GM21737 (cell line): ENCODE measurements around the gene CCR1.
"Not testable (repeated sequence)": the region's sequence is repeated elsewhere in the genome, so short reads cannot be mapped to it uniquely, and the experiment has no call there.

Source experiments
- ATAC-seq: cut with Tn5 transposase; IDR thresholded peaks from one replicate; pipeline ENCODE4 v1.9.1; 2021; ENCODE audit warnings: mild to moderate bottlenecking, moderate library complexity; ENCODE audit not compliant: unreplicated experiment

The CCR1 gene

GRCh38 chr3:46213201-46213600 lies 5.1 kb upstream of the CCR1 start:
- no peak for ATAC-seq

DNA sequence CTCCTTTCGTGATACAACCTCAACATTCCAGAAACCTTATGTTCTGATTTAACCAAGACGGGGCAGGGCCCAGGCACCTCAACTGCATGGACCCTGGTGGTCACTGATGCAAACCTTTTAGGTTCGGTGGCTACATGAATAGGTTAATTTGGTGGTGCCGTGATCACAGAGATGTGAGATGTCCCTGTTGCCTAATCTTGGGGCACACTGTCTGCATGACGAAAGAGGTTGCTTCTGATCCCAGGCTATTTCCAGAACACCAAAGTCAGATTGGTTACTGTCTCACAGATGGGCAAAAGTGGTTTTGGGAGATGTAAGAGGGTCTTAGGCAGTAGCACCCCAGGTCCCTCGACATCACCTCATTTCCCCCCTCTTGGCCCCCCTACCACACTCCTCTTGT lies 4.0 kb upstream of the CCR1 start:
- no peak for ATAC-seq

GRCh38 chr3:46209746-46210470 lies 1.8 kb upstream of the CCR1 start:
- no peak for ATAC-seq

- ATAC-seq: no peak
Measured at GRCh38 chr3:46209053-46209452, 940 bp upstream of the CCR1 start.

DNA sequence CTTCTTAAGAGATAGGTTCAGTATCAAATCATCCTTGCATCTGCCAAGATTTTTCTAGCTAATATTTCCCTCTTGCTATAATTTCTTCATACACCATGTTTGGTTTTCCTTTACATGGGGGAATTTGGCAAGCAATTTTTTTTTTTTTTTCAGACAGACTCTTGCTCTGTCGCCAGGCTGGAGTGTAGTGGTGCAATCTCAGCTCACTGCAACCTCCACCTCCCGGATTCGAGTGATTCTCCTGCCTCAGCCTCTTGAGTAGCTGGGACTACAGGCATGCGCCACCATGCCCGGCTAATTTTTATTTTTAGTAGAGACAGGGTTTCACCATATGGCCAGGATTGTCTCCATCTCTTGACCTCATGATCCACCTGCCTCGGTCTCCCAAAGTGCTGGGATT lies 599 bp downstream of the CCR1 start:
- ATAC-seq: not testable (repeated sequence)

- ATAC-seq: no peak
Measured at GRCh38 chr3:46206282-46207015, 1.7 kb downstream of the CCR1 start.

DNA sequence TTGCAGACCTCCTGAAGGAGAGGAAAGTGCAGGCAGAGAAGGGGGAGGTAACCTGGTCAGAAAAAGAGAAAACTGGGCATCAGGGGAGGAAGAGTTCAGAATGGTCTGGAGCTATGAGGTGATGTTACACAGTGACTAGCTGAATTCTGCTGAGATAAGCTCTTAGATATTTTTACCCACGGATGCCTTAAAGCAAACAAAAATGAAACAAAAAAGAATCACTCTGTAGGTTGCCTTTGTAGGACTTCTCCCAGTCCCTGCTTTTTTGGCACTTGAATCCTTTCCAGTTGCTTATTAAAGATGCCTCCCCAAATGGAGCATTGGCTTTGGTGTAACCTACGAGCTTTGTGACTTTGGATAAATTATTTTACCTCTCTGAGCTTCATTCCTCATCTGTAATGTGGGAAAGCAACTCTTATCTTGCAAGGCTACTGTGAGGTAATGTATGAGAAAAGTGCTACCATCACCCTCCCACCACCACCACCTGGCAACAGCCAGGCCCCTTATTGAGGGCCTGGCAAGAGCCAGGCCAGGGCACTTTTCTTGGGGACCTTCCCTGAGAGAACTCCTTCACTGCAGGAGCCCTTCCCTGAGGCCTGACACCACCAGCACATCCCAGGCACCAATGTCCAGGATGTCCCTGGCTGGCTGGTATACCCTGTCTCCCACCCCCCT lies 2.7 kb downstream of the CCR1 start:
- ATAC-seq: no peak

- no peak for ATAC-seq
Measured at GRCh38 chr3:46203681-46204080, 4.4 kb downstream of the CCR1 start.

DNA sequence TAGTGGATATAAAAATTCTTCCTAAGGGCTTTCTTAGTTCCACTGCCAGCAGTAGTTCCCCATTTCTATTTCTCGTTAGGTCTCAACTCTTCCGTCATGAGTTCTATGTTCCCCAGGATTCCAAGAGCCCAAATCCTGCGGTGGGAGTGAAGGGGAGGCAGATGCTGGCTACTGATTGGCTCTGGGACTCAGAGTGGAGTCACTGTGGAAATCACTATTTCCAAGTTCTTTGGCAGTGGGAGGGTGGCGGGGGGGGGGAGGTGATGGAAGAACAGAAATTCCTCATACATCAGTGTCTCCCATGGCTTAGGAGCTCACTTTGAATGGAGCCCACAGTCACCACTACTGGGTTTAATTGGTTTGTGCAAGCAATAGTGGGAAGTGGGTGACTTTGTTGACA lies 5.6 kb downstream of the CCR1 start:
- ATAC-seq: no peak

- no peak for ATAC-seq
Measured at GRCh38 chr3:46200790-46201189, 7.3 kb downstream of the CCR1 start.

DNA sequence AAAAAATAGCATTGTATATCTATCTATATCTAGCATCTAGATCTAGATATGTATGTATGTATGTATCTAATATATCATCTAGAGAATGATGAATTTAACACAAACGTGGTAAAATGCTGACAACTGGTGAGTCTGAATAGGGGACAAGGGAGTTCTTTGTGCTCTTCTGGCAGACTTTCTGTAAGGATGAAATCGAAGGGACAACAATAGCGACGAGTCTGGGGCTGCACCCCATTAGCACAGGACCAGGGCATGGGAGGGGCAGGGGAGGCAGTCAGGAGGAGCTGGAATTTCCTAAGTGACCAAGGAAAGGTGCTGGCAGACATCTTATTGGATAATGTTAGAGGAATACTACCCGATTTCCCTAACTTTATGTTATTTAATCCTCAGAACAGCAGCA lies 7.9 kb downstream of the CCR1 start:
- no peak for ATAC-seq

GRCh38 chr3:46196261-46196957 lies 11.7 kb downstream of the CCR1 start:
- no peak for ATAC-seq

DNA sequence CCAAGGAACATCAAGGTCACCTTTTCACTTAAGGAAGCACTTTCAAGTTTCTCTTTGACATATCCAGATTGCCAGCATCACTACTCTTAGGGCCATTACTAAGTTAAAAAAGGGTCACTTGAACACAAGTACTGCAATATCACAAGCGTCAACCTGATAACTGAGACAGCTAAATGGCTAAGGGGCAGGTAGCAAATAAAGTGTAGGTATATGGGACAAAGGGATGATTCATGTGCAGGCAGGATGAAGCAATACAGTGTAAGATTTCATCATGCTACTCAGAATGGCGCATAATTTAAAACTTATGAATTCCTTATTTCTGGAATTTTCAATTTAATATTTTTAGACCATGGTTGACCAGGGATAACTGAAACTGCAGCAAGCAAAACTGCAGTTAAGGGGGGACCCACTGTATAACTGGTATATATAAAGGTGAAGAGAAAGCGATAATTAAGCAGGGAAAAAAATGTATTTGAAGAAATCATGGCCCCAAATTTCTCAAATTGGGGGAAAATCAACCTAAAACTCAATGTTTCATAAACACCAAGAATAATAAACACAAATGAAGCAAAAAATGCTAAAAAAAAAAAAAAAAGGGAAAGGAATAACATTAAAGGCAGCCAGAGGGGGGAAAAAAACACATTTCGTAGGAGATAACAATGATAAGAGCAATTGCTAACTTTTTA lies 13.1 kb downstream of the CCR1 start:
- no peak for ATAC-seq

DNA sequence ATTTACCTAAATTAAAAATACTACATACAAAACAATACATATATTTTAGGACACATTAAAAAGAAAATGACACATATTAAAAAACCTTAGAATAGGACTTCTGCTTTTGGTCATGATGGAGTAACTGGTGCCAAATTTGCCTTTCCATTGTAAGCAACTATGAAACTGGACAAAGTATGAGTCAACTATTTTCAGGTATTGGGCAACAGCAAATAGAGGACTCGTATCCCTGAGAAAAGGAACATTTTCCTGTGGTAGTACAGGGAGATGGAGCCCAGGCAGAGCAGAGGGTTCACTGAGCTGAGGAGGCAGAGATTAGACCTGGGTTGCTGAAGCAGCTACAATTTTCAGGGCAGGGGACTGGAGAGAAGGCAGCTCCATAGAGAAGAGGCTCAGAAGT lies 14.7 kb downstream of the CCR1 start:
- no peak for ATAC-seq

DNA sequence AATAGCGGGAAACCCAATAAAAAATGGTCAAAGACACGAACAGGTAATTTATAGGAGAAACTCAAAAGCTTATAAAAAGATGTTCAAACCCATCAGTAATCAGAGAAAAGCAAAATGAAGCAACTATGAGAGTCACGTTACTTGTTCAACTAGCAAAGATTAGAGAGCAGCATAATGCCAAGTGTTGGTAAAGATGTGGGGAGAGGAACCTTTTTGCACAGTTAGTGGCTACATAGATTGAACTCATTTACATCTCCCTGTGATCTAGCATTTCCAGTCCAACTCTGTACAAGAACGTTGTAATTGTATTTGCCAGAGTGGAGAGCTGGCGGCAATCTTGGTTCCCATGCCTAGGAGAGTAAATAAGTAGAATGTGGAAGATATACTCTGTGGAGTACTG lies 15.2 kb downstream of the CCR1 start:
- no peak for ATAC-seq

GRCh38 chr3:46191730-46192129 lies 16.4 kb downstream of the CCR1 start:
- no peak for ATAC-seq

GRCh38 chr3:46188708-46189107 lies 19.4 kb downstream of the CCR1 start:
- no peak for ATAC-seq

DNA sequence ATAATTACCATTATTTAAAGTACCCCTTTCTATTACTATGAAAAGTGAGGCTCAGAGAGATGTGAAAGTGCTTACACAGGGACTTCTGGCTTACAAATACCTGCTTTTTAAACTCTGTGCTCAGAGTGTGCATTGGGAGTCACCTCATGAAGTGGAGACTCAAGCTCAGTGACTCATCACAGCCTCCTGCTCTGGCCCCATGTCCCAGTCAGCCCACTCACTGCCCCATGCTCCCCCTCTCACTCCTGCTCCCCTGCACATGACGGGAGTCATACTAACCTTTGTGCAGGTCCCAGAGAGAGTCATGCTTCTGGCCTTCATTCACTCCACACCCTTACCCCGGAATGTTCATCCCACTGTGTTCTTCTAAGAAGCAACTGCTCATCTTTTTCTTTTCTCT lies 20.2 kb downstream of the CCR1 start:
- ATAC-seq: no peak

DNA sequence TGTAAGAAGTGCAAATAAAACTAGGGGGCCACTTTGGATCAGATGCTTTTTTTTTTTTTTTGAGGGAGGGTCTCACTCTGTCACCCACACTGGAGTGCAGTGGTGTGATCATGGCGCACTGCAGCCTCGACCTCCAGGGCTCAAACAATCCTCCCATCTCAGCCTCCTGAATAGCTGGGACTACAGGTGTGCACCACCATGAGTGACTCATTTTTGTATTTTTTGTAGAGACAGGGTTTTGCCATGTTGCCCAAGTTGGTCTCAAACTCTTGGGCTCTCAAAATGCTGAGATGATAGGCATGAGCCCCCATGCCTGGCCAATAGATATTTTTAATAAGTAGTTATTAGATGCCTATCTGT lies 20.8 kb downstream of the CCR1 start:
- ATAC-seq: no peak

- peak; percentile 74 for ATAC-seq
Measured at GRCh38 chr3:46186471-46187340, 21.4 kb downstream of the CCR1 start.
